ENCODE data around the gene ZNF562. TPM values are rescaled to one million over a fixed set of nuclear protein-coding genes. Genes with fewer than 3 reads are reported as not detected.

The ZNF562 gene
- total RNA-seq, 1 experiment from 2014 or later, result 18.4 TPM

DNA sequence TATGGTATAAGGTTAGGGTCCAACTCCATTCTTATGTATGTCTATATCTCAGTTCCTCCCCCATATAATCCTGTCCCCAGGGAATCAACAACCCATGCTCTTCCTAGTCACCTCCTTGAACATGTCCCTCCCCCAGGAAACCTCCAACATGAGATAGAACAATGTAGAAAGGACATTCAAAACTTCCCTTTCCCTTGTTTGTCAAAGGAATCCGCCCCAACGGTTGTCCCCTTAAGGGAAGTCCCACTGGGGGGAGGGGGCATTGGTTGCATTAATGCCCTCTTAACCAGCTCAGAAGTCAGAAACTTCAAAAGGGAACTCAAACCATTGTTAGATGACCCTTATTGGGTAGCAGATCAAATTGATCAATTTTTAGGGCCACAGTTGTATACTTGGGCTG is 47.0 kb downstream of the ZNF562 start (continued):
- TF ChIP-seq, protein P1, sequence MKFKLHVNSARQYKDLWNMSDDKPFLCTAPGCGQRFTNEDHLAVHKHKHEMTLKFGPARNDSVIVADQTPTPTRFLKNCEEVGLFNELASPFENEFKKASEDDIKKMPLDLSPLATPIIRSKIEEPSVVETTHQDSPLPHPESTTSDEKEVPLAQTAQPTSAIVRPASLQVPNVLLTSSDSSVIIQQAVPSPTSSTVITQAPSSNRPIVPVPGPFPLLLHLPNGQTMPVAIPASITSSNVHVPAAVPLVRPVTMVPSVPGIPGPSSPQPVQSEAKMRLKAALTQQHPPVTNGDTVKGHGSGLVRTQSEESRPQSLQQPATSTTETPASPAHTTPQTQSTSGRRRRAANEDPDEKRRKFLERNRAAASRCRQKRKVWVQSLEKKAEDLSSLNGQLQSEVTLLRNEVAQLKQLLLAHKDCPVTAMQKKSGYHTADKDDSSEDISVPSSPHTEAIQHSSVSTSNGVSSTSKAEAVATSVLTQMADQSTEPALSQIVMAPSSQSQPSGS (CRISPR knock-in tag; IDR thresholded peaks at IDR 0.05; ENCODE audit: borderline replicate concordance, low read depth), result no peak

DNA sequence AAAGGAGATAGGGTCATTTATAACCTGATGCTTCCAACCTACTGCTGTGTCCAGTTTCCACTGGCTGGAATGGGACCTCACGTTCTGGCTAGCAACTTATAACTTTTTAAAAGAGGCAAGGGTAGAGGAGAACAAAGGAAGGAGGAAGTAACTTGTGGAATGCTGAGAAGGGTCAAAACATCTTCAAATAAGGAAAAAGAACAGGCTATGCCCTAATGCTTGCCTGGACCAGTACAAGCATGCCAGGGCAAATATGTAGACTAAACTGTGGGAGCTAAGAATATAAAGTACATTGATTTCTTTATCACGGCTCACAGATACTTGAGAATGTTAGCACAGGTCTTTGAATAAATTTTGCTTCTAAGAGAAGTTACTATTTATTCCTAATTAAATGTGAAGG is 52.4 kb downstream of the ZNF562 start:
- no peak for DNase-seq (ENCODE audit: low spot score)
- Mint-ChIP-seq H3K27ac (peak overlapping the region; percentile 67), H3K9me3 (no peaks in the 10 kb centered on the region), H3K27me3 (ENCODE audit: low read depth) (no peaks in the 10 kb centered on the region), H3K4me3 (peak overlapping the region; percentile 58), H3K36me3 (peaks cover 19% of the 10 kb centered on the region), H3K4me1 (peaks cover 29% of the 10 kb centered on the region)
- POLR2A ChIA-PET, result interaction anchor here (1.5 kb wide), 1 partner anchor 36 kb away, joined by 3 read pairs; no protein-coding TSS in a partner anchor
- CTCF ChIA-PET, result interaction anchor here (1.0 kb wide), 1 partner anchor 168 kb away, joined by 8 read pairs; no protein-coding TSS in a partner anchor
- TF ChIP-seq, protein P2, sequence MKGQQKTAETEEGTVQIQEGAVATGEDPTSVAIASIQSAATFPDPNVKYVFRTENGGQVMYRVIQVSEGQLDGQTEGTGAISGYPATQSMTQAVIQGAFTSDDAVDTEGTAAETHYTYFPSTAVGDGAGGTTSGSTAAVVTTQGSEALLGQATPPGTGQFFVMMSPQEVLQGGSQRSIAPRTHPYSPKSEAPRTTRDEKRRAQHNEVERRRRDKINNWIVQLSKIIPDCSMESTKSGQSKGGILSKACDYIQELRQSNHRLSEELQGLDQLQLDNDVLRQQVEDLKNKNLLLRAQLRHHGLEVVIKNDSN (CRISPR knock-in tag; IDR thresholded peaks at IDR 0.05), result no peak
- TF ChIP-seq CREB1 (CRISPR knock-in tag; IDR thresholded peaks at IDR 0.05) (no peak), RORB (CRISPR knock-in tag; IDR thresholded peaks at IDR 0.05) (no peak), ZNF121 (CRISPR knock-in tag; IDR thresholded peaks at IDR 0.05) (no peak), ESRRA (CRISPR knock-in tag; IDR thresholded peaks at IDR 0.05; ENCODE audit: borderline replicate concordance) (no peak), IRF2 (CRISPR knock-in tag; IDR thresholded peaks at IDR 0.05; ENCODE audit: borderline replicate concordance, low read depth) (no peak), FOXP1 (CRISPR knock-in tag; IDR thresholded peaks at IDR 0.05; ENCODE audit: borderline replicate concordance) (no peak), CREM (CRISPR knock-in tag; IDR thresholded peaks at IDR 0.05) (no peak), NFE2L1 (CRISPR knock-in tag; IDR thresholded peaks at IDR 0.05) (no peak), GABPB1 (CRISPR knock-in tag; IDR thresholded peaks at IDR 0.05) (no peak), ZNF219 (CRISPR knock-in tag; IDR thresholded peaks at IDR 0.05; ENCODE audit: borderline replicate concordance) (no peak), MXD4 (CRISPR knock-in tag; IDR thresholded peaks at IDR 0.05; ENCODE audit: borderline replicate concordance) (no peak)
- TF ChIP-seq, protein P3, sequence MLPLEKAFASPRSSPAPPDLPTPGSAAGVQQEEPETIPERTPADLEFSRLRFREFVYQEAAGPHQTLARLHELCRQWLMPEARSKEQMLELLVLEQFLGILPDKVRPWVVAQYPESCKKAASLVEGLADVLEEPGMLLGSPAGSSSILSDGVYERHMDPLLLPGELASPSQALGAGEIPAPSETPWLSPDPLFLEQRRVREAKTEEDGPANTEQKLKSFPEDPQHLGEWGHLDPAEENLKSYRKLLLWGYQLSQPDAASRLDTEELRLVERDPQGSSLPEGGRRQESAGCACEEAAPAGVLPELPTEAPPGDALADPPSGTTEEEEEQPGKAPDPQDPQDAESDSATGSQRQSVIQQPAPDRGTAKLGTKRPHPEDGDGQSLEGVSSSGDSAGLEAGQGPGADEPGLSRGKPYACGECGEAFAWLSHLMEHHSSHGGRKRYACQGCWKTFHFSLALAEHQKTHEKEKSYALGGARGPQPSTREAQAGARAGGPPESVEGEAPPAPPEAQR (CRISPR knock-in tag; IDR thresholded peaks at IDR 0.05), result no peak
- TF ChIP-seq, protein P4, sequence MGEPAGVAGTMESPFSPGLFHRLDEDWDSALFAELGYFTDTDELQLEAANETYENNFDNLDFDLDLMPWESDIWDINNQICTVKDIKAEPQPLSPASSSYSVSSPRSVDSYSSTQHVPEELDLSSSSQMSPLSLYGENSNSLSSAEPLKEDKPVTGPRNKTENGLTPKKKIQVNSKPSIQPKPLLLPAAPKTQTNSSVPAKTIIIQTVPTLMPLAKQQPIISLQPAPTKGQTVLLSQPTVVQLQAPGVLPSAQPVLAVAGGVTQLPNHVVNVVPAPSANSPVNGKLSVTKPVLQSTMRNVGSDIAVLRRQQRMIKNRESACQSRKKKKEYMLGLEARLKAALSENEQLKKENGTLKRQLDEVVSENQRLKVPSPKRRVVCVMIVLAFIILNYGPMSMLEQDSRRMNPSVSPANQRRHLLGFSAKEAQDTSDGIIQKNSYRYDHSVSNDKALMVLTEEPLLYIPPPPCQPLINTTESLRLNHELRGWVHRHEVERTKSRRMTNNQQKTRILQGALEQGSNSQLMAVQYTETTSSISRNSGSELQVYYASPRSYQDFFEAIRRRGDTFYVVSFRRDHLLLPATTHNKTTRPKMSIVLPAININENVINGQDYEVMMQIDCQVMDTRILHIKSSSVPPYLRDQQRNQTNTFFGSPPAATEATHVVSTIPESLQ (CRISPR knock-in tag; IDR thresholded peaks at IDR 0.05), result no peak
- TF ChIP-seq, protein P5, sequence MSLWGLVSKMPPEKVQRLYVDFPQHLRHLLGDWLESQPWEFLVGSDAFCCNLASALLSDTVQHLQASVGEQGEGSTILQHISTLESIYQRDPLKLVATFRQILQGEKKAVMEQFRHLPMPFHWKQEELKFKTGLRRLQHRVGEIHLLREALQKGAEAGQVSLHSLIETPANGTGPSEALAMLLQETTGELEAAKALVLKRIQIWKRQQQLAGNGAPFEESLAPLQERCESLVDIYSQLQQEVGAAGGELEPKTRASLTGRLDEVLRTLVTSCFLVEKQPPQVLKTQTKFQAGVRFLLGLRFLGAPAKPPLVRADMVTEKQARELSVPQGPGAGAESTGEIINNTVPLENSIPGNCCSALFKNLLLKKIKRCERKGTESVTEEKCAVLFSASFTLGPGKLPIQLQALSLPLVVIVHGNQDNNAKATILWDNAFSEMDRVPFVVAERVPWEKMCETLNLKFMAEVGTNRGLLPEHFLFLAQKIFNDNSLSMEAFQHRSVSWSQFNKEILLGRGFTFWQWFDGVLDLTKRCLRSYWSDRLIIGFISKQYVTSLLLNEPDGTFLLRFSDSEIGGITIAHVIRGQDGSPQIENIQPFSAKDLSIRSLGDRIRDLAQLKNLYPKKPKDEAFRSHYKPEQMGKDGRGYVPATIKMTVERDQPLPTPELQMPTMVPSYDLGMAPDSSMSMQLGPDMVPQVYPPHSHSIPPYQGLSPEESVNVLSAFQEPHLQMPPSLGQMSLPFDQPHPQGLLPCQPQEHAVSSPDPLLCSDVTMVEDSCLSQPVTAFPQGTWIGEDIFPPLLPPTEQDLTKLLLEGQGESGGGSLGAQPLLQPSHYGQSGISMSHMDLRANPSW (CRISPR knock-in tag; conservative IDR thresholded peaks at IDR 0.05; ENCODE audit: low read depth), result no peak
- TF ChIP-seq, protein P6, sequence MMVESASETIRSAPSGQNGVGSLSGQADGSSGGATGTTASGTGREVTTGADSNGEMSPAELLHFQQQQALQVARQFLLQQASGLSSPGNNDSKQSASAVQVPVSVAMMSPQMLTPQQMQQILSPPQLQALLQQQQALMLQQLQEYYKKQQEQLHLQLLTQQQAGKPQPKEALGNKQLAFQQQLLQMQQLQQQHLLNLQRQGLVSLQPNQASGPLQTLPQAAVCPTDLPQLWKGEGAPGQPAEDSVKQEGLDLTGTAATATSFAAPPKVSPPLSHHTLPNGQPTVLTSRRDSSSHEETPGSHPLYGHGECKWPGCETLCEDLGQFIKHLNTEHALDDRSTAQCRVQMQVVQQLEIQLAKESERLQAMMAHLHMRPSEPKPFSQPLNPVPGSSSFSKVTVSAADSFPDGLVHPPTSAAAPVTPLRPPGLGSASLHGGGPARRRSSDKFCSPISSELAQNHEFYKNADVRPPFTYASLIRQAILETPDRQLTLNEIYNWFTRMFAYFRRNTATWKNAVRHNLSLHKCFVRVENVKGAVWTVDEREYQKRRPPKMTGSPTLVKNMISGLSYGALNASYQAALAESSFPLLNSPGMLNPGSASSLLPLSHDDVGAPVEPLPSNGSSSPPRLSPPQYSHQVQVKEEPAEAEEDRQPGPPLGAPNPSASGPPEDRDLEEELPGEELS (CRISPR knock-in tag; IDR thresholded peaks at IDR 0.05), result no peak
- TF ChIP-seq, protein P7, sequence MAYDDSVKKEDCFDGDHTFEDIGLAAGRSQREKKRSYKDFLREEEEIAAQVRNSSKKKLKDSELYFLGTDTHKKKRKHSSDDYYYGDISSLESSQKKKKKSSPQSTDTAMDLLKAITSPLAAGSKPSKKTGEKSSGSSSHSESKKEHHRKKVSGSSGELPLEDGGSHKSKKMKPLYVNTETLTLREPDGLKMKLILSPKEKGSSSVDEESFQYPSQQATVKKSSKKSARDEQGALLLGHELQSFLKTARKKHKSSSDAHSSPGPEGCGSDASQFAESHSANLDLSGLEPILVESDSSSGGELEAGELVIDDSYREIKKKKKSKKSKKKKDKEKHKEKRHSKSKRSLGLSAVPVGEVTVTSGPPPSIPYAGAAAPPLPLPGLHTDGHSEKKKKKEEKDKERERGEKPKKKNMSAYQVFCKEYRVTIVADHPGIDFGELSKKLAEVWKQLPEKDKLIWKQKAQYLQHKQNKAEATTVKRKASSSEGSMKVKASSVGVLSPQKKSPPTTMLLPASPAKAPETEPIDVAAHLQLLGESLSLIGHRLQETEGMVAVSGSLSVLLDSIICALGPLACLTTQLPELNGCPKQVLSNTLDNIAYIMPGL (CRISPR knock-in tag; IDR thresholded peaks at IDR 0.05), result no peak
- ATAC-seq, result no peak
